ENCODE measurements around the gene SLC16A10.
"Not testable (repeated sequence)": the region's sequence is repeated elsewhere in the genome, so short reads cannot be mapped to it uniquely, and the experiment has no call there.

SLC16A10 gene

DNA sequence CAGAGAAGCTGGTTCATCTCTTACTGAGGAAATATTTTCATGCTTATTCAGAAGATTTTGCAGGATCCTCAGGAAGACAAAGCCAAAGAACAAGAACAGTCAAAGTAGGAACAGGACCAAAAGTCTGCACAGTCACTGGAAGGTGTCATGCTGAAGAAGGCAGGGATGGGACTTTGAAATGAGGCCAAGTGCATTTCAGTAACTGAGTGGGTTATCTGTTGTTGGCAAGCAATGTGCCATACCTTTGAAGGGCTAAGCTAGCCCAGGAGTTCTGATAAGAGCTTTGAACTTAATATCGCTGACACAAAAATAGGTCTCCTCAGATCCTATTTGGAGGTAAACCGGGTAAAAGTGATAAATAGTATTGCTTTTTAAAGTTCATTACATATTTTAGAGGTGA is 31.5 kb downstream of the SLC16A10 start:
- DNase-seq (ENCODE audit: insufficient read length, low spot score) (no peak), FAIRE-seq (no peak)
- no peak for TF ChIP-seq CTCF (IDR thresholded peaks at IDR 0.05; ENCODE audit: insufficient read depth, missing control alignments)

GRCh38 chr6:111119571-111120329 is 32.4 kb downstream of the SLC16A10 start:
- no peak for TF ChIP-seq CTCF (IDR thresholded peaks at IDR 0.05; ENCODE audit: insufficient read depth, missing control alignments)

GRCh38 chr6:111121789-111122350 is 34.6 kb downstream of the SLC16A10 start:
- FAIRE-seq (no peak), DNase-seq (ENCODE audit: insufficient read length, low spot score) (no peak)
- no peak for TF ChIP-seq CTCF (IDR thresholded peaks at IDR 0.05; ENCODE audit: insufficient read depth, missing control alignments)

More at GRCh38 chr6:111119571-111120329, 32.4 kb downstream of the SLC16A10 start:
- no peak for DNase-seq (ENCODE audit: insufficient read length, low spot score)
- FAIRE-seq: no peak

DNA sequence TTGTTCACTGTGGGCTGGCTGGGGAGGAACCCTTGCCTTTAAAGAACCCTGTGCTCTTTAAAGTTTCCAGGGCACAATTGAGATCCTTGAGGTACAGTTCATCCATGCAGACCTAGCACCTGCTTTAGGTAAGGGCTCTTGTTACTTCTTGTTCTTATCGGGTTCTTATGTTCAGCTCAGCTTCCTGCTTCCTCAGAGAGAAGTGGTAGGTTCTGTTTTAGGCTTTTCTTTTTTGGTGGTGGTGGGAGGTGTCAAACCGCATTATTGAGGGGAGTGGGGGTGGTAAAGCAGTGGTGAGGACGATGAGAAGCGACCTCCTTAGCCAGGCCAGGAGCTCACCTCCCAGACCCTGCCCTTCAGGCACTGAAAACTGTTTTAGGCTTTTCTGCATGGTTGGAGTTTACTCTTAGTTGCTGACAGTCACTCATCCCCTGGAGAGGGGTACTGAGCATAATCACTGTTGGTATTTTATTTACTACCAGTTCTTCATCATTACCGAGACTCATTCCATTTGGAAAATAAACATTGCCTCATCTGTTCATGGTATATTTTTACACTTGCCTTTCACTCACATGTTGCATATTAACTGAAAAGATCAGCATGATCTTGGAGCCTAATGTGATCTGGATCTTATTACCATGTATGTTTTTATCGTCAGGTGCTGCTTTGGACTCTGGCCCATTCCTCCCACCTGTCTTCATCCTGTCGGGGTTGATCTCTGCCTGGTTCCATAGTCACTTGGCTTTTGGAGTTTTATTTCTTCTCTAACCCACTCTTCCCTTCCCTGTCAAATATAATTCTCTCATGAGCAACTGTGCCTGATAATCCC is 35.4 kb downstream of the SLC16A10 start:
- no peak for TF ChIP-seq CTCF (IDR thresholded peaks at IDR 0.05; ENCODE audit: insufficient read depth, missing control alignments)
- FAIRE-seq: no peak
- no peak for DNase-seq (ENCODE audit: insufficient read length, low spot score)

DNA sequence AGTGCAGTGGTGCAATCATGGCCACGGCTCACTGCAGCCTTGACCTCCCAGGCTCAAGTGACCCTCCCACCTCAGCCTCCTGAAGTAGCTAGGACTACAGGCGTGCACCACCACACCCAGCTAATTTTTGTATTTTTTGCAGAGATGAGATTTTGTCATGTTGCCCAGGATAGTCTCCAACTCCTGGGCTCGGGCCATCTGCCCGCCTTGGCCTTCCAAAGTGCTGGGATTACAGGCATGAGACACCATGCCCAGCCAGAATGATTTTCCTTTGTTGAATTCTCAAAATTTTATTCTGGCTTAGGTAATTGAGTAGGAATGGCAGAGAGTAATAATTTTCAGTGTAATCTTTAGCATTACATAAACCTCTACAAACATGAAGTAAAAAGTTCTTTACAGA is 37.1 kb downstream of the SLC16A10 start:
- no peak for DNase-seq (ENCODE audit: insufficient read length, low spot score)
- no peak for FAIRE-seq
- TF ChIP-seq CTCF (IDR thresholded peaks at IDR 0.05; ENCODE audit: insufficient read depth, missing control alignments): no peak

DNA sequence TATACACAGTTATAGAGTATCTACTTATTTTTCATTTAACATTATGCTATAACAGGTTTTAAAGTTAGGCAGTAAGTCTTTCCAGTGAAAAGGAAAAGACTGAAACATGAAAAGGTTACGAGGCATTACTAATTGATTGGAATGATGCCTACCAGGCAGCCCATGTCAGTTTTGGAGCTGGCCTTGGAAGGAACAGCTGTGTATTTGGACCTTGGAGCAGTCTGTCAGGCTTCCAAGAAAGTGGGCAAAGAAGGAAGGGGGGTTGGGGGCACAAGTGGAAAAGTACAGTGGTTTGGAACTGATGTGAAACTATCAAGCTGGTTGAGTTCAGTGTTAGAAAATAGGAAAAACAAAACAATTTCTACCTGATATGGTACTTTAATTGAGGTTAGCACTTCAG is 41.7 kb downstream of the SLC16A10 start:
- TF ChIP-seq CTCF (IDR thresholded peaks at IDR 0.05; ENCODE audit: insufficient read depth, missing control alignments): no peak
- FAIRE-seq: no peak
- DNase-seq (ENCODE audit: insufficient read length, low spot score): no peak

GRCh38 chr6:111131018-111131417 is 43.7 kb downstream of the SLC16A10 start:
- FAIRE-seq; DNase-seq (ENCODE audit: insufficient read length, low spot score): not testable (repeated sequence)

DNA sequence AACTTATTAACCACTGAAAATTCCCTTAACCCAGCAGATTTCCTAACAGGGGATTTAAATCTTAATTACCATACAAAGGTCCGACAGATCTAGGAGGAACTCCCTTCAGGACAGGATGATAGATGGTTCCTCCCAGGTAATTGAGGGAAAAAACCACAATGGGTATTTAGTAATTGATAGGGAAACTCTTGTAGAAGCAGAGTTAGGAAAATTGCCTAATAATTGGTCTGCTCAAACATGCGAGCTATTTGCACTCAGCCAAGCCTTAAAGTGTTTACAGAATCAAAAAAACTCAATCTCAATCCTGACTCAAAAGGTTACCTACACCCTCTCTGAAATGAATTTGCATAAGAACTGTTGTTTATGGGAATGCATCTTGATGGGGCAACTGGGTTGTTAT is 45.4 kb downstream of the SLC16A10 start:
- FAIRE-seq; DNase-seq (ENCODE audit: insufficient read length, low spot score): not testable (repeated sequence)

DNA sequence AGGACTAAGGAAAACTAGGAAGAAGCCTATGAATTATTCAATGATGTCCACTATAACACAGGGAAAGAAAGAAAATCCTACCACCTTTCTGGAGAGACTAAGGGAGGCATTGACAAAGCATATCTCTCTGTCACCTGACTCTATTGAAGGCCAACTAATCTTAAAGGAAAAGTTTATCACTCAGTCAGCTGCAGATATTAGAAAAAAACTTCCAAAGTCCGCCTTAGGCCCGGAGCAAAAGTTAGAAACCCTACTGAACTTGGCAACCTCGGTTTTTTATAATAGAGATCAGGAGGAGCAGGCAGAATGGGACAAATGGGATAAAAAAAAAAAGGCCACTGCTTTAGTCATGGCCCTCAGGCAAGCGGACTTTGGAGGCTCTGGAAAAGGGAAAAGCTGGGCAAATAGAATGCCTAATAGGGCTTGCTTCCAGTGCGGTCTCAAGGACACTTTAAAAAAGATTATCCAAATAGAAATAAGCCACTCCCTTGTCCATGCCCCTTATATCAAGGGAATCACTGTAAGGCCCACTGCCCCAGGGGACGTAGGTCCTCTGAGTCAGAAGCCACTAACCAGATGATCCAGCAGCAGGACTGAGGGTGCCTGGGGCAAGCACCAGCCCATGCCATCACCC is 47.0 kb downstream of the SLC16A10 start:
- DNase-seq (ENCODE audit: insufficient read length, low spot score); FAIRE-seq: not testable (repeated sequence)

DNA sequence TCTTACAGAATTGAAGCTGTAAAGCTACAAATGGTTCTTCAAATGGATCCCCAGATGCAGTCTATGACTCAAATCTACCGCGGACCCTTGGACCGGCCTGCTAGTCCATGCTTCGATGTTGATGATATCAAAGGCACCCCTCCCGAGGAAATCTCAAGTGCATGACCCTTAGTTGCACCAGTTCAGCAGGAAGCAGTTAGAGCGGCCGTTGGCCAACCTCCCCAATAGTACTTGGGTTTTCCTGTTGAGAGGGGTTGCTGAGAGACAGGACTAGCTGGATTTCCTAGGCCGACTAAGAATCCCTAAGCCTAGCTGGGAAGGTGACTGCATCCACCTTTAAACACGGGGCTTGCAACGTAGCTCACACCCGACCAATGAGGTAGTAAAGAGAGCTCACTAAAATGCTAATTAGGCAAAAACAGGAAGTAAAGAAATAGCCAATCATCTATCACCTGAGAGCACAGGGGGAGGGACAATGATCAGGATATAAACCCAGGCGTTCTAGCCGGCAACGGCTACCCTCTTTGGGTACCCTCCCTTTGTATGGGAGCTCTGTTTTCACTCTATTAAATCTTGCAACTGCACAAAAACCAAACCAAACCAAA is 50.3 kb downstream of the SLC16A10 start:
- not testable (repeated sequence) for DNase-seq (ENCODE audit: insufficient read length, low spot score); FAIRE-seq

Measured in D721Med (cell line).